GM08714 (cell line): Measurements from ENCODE around the gene SHB.

Source experiments
- H3K4me3 ChIP-seq: fragments of 200-500 bp; sonication (Bioruptor generic); 2 replicates; pipeline ENCODE4 v1.5.1; 2014; ENCODE audit warnings: mild to moderate bottlenecking, low read length, inconsistent platforms
- ZNF274 ChIP-seq: IDR thresholded peaks from 2 replicates; pipeline ENCODE4 v1.6.1; 2012; ENCODE audit warnings: mild to moderate bottlenecking, low read depth, low read length

The SHB gene

GRCh38 chr9:37997636-37998374 is 71.2 kb downstream of the SHB start:
- no peak overlapping the region for H3K4me3 ChIP-seq
- no peak for TF ChIP-seq ZNF274

DNA sequence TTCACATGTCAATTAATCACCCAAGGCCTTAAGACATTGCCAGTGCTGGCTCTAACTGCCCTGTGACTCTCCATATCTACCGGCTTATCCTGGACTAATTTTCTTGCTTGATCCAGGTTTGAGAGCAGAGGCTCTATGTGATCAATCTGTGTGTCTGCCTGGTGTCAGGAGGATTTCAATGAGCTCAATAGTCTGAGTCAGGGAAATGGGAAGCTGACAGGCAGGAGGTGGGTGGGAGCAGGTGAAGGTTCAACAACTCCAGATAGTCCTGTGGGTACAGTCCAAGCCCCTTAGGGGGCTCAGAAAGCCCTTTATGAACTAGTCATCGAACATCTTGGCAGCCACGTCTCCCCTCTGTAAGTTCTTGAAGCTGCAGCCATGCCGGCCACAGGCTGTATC is 72.2 kb downstream of the SHB start:
- no peak overlapping the region for H3K4me3 ChIP-seq
- no peak for TF ChIP-seq ZNF274

DNA sequence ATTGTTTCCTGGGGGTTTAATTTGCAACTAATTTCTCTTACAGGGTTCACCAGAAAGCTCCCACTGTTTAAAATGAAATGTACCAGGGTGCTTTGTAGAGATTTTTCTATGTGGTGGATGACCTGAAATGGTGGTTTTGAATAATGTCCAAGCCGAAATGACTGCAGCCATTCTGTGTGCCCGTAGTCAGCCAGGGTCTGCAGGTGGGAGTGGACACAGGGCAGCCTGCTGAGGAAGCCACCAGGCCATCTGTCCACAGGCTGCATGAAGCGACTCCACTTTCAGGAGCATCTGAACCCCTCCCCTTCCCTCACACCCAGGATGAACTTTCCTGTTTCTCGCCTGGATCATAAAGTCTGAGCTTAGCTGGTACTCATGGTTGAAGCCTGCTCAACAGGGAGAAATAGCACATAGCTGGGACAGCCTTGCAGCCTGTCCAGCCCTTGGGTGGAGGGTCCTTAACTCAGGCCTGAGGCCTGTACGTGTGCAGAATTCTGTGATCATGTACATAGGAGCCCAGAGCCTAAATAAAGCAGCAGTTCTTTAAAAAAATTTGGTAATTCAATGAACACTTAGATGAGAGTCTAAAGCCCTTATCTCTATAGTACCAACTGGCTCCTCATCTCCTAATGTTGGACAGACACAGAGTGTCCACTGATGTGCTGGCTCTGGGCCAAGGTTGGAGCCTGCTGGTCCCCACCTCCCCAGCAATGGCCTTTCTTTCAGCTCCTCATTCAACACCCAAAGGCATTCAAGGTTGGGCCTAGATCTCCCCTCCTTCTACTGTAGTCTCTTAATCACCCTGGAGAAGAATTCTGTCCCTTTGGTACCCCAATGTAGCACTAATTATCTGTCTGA is 72.8 kb downstream of the SHB start:
- TF ChIP-seq ZNF274 = no peak

GRCh38 chr9:37995348-37995737 is 73.7 kb downstream of the SHB start:
- H3K4me3 ChIP-seq = no peak overlapping the region
- TF ChIP-seq ZNF274 = no peak

More for the DNA sequence above, 72.8 kb downstream of the SHB start:
- no peak overlapping the region for H3K4me3 ChIP-seq

DNA sequence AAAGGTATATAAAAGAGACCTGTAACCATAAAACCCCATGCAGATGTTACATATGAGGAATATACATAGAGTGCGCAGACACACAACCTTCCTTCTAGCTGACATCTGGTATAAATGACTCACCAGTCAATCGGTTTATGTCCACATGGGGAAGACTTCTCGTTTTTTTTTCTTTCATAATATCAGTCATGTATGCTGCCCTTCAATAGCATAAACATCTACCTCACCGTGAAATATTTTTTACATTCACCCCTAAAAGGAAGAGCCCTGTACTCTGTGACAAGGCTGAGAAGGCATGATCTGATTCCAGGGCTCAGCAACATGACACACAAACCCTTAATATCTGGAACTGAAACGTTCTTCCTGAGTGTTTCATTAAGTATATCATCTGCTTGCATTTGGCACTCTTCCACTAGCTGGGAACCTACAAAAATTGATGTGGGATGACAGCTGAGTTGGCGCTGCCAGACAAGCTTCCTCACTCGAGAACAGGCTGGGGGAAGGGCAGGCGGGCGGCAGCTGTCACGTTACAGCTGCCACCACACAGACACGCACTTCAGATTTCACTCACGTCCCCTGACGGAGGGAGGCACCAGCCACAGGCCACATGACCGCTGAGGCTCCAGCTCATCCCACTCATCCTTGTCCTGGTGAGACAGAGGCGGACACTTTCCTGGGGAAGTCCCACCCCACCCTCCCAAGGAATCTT is 74.2 kb downstream of the SHB start:
- TF ChIP-seq ZNF274 = no peak
- H3K4me3 ChIP-seq = no peak overlapping the region

GRCh38 chr9:37992924-37993349 is 76.1 kb downstream of the SHB start:
- no peak for TF ChIP-seq ZNF274
- no peak overlapping the region for H3K4me3 ChIP-seq

- no peak for TF ChIP-seq ZNF274
These were observed 78.5 kb downstream of the SHB start for GRCh38 chr9:37990404-37991015.

DNA sequence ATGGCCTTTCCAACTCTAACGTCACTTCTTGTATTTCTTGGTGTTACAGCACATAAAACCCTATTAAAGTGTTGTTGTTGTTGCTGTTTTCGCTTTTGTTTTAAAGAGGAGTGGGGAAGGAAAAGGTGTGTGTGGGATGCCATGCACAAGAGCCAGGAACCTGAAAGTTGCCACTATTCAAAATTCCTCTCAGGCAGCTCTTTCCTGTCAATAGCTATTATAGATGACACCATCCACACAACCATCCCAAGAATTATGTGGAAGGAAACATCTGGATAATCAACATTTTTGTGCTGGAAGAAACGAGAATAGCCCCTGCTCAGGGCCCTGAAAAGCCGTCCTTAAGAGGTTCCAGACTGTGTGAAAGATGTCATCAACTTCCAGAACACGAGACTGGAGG is 79.3 kb downstream of the SHB start:
- no peak for TF ChIP-seq ZNF274
- H3K4me3 ChIP-seq = no peak overlapping the region

More at GRCh38 chr9:37990404-37991015, 78.5 kb downstream of the SHB start:
- H3K4me3 ChIP-seq = no peak overlapping the region

GRCh38 chr9:37988602-37989001 is 80.4 kb downstream of the SHB start:
- H3K4me3 ChIP-seq = no peak overlapping the region
- no peak for TF ChIP-seq ZNF274

- no peak overlapping the region for H3K4me3 ChIP-seq
- no peak for TF ChIP-seq ZNF274
These were observed 81.0 kb downstream of the SHB start for GRCh38 chr9:37988041-37988440.

GRCh38 chr9:37987467-37987981 is 81.5 kb downstream of the SHB start:
- TF ChIP-seq ZNF274 = no peak
- no peak overlapping the region for H3K4me3 ChIP-seq

GRCh38 chr9:37986771-37987258 is 82.2 kb downstream of the SHB start:
- no peak overlapping the region for H3K4me3 ChIP-seq
- no peak for TF ChIP-seq ZNF274

DNA sequence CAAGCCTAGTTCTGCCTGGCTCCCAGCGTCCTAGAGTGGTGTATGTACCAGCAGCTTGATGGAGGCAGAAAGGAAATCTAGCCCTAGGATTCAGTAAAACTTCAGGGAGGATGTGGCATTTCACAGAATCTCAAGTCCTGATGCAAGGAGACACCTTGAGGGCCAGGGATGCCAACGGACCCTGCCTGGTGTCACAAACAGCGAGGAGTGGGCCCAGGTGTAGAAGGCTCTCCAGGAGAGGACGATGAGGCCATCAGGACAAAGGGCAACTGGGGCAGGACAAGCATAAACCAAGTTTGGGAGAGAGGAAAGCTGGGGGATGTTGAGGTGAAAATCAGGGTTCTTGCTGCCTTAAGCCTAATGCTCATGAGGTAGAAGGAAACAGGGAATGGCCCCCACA is 83.0 kb downstream of the SHB start:
- no peak for TF ChIP-seq ZNF274
- no peak overlapping the region for H3K4me3 ChIP-seq
